B cell (primary cell): Measurements from ENCODE around the gene CLDN20.

Source experiments
- CTCF ChIP-seq: fragments of 200-600 bp; IDR thresholded peaks from one replicate; pipeline ENCODE4 v1.8.0; 2022; ENCODE audit warnings: antibody characterized with exemption, mild to moderate bottlenecking
- EZH2 ChIP-seq: IDR thresholded peaks from 2 replicates; pipeline ENCODE4 v1.6.1; 2012; ENCODE audit warnings: borderline replicate concordance, low read depth, mild to moderate bottlenecking, moderate library complexity, low read length; ENCODE audit not compliant: insufficient read depth, poor library complexity, severe bottlenecking

- peak; percentile 61 for TF ChIP-seq CTCF
- no peak for TF ChIP-seq EZH2
Measured at GRCh38 chr6:155317186-155317585, 53.4 kb downstream of the CLDN20 start.
